GM21423 (cell line): ENCODE results near the gene MTRF1.
A peak's percentile ranks its signal among the peaks of the same experiment; 100 is the strongest.
"Not testable (repeated sequence)": the region's sequence is repeated elsewhere in the genome, so short reads cannot be mapped to it uniquely, and the experiment has no call there.

Experiments used
- ATAC-seq: cut with Tn5 transposase; IDR thresholded peaks from one replicate; pipeline ENCODE4 v1.9.1; 2021; ENCODE audit warnings: mild to moderate bottlenecking, moderate library complexity; ENCODE audit not compliant: unreplicated experiment

The MTRF1 gene

DNA sequence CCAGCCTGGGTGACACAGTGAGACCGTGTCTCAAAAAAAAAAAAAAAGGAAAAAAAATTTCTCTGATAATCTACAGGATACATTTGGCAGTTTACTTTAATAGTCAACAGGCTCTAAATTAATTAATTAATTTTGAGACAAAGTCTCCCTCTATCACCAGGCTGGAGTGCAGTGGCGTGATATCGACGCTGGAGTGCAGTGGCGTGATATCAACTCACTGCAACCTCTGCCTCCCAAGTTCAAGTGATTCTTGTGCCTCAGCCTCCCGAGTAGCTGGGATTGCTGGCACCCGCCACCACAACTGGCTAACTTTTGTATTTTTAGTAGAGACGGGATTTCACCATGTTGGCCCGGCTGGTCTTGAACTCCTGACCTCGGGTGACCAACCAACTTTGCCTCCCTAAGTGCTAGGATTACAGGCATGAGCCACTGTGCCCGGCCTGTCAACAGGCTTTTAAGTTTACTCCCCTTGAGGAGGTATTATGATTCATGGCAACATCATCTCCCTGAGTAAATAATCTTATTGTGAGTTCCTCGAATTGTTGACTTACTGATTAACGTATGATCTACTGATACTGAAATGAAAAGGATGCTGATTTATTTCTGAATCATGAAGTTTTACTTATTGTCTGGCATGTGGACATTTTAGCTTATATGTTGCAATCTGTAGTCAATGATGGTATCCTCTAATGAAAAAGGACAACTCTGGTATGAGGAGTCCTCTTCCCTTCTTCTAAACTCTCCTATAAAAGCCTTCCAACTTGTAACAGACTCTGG lies 21.3 kb upstream of the MTRF1 start:
- ATAC-seq = no peak

DNA sequence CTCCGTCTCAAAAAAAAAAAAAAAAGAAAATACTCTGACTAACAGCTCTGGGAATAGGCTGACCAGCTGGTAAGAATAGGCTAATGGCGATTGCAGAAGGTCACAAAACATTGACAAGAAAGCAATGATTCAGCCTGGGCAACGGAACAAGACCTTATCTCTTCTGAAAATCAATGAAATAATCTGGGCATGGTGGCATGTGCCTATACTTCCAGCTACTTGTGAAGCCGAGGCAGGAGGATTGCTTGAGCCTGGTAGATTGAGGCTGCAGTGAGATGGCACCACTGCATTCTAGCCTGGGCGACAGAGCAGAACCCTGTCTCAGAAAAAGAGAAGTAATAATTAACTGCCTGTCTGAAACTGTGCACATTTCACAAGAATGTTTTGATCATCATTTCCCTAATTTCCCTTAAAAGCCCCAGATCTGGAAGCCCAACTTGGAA lies 18.8 kb upstream of the MTRF1 start:
- no peak for ATAC-seq

DNA sequence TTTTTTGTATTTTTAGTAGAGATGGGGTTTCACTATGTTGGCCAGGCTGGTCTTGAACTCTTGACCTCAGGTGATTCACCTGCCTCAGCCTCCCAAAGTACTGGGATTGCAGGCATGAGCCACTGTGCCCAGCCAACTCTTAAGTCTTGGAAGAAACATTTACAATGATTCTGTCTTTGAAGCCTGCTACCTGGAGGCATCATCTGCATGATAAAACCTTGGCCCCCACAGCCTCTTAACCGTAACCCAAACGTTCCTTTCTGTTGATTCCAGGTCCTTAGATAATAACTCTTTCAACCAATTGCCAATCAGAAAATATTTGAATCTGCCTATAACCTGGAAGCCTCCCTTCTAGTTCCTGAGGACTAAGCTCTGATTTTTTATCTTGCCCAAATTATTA lies 15.8 kb upstream of the MTRF1 start:
- not testable (repeated sequence) for ATAC-seq

DNA sequence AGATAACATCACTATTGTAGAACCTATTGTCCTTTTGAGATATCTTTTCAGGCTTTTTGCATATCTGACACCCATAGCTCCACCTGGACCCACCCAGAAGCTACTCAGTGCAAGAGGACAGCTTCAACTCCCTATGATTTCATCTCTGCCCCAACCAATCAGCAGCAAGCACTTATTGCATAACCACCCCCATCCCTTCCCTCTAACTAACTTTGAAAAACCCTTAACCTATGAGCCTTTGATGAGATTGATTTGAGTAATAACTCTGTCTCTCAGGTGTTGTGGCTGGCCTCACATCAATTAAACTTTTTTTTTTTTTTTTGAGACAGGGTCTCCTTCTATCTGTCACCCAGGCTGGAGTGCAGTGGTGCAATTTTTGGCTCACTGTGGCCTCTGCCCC lies 13.4 kb upstream of the MTRF1 start:
- ATAC-seq = no peak

- no peak for ATAC-seq
Observed at GRCh38 chr13:41274881-41275280, 11.5 kb upstream of the MTRF1 start.

- ATAC-seq = no peak
Observed at GRCh38 chr13:41273831-41274441, 10.6 kb upstream of the MTRF1 start.

- peak; percentile 62 for ATAC-seq
Observed at GRCh38 chr13:41271456-41272285, 8.3 kb upstream of the MTRF1 start.

DNA sequence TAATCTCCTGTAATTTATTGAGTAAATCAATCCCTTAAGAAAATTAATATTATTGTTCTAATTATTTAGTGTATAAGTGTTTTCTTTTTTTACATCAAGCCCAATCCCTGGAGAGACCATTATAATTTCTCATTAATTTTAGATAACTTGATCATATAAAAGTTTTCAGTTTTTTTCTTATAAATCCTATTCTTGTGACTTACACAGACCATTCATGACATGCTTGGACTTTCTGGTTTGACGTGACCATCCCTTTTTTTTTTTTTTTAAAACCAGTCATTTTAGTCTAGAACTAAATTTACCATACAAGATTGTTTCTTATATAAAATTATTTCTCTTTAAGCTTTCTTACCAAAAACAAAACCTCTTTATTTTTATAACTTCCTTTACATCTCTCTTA lies 5.4 kb upstream of the MTRF1 start:
- ATAC-seq = no peak

- no peak for ATAC-seq
Observed at GRCh38 chr13:41267106-41267505, 3.7 kb upstream of the MTRF1 start.

DNA sequence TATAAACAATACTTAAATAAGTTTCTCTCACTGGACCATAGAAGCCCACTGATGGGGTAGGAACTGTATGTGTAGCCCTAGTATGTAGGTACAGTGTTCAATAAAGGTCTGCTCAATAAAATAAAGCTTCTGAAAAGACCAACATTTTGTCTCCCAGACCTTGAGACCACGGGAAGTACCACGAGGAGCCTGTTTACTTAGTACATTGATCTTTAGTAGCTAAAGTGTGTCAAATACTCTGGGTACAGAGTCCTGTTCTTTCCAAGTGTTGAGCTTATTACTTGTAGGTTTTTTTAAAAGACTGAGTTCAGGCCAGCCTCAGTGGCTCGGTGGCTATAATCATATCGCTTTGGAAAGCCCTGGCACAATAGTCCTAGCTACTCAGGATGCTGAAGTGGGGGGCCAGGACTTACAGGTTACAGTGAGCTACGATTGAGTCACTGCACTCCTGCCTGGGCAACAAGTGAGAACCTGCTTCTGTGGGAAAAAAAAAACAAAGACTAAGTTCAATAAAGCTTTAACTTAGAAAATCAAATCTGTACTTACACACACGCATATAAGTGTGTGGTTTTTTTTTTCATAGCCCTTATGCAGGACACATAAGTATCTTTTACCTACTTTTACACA lies 3.4 kb downstream of the MTRF1 start:
- no peak for ATAC-seq

GRCh38 chr13:41257535-41257934 lies 5.8 kb downstream of the MTRF1 start:
- ATAC-seq = no peak

DNA sequence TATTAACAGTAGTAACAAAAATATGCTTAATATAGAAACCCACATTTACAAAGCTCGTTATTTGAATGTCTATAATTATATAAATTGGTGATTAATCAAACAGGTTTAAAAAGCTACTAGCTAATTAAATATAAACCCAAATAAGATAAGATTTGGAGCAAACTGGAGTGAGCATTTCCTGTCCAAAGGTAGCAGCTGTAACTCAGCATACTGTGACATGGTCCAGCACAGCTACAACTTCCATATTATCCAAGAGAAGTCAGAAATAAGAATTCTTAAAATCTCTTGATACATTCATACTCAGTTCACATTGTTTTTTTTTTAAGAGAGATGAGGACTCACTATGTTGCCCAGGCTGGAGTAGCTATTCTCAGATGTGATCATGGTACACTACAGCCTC lies 8.5 kb downstream of the MTRF1 start:
- ATAC-seq = no peak

DNA sequence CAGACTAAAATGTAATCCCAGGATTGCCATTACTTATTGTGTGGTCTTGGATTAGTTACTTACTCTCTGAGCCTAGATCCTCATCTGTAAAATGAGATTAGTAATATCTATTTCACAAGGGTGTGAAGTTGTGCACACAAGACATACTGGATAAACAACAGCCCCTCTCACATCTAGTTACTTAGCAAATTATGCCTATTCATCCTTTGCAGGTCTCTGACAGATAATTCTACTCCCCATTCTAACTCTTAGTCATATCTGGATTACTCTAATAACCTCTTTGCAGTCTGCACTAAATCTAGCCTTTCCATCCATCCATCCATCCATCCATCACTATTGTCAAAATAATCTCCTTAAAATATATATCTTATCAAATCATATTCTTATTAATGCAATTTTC lies 12.4 kb downstream of the MTRF1 start:
- no peak for ATAC-seq

DNA sequence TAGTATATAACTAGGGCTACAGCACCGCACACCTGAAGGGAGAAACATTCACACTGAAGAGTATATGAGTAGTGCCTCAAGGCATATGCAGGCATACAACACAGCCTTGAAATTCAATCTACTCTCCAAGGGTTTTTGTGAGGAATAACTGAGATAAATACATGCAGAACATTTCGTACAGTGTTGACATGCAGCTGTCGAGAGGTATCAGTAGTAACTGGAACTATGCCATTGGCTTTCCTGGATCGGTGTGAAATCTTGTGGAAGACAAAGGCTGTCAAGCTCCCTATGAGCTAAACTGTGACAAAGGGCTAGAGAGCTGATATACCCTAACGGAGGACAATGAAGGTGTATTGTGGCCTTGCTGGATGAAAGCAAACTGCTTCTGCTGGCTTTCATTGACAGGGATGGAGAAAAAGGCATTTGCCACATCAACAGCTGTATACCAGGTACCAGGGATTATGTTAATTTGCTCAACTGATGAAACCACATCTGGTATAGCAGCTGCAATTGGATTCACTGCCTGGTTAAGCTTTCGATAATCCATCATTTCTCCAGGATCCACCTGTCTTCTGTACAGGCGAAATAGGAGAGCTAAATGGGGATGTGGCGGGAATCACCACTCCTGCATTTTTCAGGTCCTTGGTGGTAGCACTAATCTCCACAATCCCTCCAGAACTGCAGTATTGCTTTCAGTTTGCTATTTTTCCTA lies 16.3 kb downstream of the MTRF1 start:
- no peak for ATAC-seq

DNA sequence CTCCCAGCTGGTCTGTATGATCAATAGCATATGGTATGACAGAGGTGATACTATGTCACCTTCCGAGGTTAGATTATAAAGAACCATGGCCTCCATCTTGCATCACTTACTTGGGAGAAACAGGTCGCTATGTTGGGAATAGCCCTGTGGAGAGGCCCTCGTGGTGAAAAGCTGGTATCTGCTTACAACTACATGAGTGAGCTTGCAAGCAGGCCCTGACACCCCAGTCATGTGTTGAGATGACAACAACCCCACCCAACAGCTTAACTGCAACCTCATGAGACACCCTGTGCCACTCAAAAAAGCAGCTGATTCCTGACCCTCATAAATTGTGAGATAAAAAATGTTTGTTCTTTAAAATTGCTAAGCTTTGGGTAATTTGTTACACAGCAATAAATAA lies 18.8 kb downstream of the MTRF1 start:
- no peak for ATAC-seq

DNA sequence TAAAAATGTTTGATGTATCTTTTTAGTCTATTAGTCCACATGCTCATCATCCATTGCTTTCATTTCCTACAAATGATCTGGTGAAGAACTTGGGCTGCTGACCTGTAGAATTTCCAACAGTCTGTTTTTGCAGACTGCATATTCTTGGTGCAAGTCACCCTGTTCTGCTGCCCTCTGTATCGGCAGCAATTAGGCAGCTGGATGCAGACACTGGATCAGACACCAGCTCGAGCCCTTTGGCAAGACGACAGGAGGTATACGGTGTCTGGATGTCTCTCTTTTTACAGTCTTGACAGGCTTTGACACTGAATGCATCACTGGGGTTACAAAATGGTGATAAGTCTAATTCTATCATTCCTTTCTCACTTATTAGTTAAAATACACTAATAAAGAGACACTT lies 21.8 kb downstream of the MTRF1 start:
- ATAC-seq = no peak

DNA sequence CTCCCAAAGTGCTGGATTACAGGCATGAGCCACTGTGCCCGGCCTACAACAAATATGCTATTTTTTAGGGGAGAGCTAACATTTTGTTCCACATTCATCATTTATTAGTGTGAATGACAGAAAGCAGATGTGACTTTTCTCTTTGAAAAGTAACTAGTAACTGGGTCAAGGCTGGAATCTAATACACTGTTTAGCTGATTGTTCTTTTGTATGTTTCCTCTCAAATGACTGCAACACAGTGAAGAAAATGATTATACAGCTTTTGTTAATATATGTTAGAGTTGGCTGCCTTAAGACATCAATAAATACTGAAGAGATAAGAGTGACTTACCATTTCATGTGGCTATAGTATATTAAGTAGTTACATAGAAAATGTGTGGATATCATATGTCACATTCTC lies 27.0 kb downstream of the MTRF1 start:
- no peak for ATAC-seq

GRCh38 chr13:41232578-41233480 lies 30.5 kb downstream of the MTRF1 start:
- no peak for ATAC-seq

DNA sequence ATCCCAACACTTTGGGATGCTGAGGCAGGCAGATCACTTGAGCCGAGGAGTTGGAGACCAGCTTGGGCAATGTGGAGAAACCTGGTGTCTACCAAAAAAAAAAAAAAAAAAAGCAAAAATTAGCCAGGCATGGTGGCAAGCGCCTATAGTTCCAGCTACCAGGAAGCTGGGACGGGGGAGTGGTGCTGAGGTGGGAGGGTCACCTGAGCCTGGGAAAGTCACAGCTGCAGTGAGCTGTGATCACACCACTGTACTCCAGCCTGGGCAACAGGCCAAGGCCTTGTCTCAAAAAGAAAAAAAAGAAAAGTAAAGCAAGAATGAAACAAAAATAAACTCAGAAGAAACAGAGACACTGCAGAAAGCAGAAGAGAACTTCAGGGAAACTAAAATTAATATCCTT lies 31.6 kb downstream of the MTRF1 start:
- ATAC-seq = no peak
